Trophoblast cell (in vitro differentiated cells and primary cell): ENCODE results near the gene METTL13.

Source experiments
- DNase-seq, 2 donors: peaks; one replicate each; pipeline ENCODE4 v3.0.0-alpha.2; 2016
- H2AFZ ChIP-seq: 2 replicates; pipeline ENCODE4 v1.6.1; 2013; ENCODE audit warnings: low read length, moderate library complexity, mild to moderate bottlenecking; ENCODE audit not compliant: insufficient read depth, poor library complexity
- H2AK5ac ChIP-seq: 2 replicates; pipeline ENCODE4 v1.6.1; 2013; ENCODE audit warnings: mild to moderate bottlenecking, low read length
- H2BK120ac ChIP-seq: 2 replicates; pipeline ENCODE4 v1.6.1; 2013; ENCODE audit warnings: low read length, mild to moderate bottlenecking, moderate library complexity; ENCODE audit not compliant: insufficient read depth, poor library complexity
- H2BK12ac ChIP-seq: 2 replicates; pipeline ENCODE4 v1.6.1; 2013; ENCODE audit warnings: mild to moderate bottlenecking, low read length, moderate library complexity
- H2BK5ac ChIP-seq: 2 replicates; pipeline ENCODE4 v1.6.1; 2013; ENCODE audit warnings: low read length, low read depth, moderate library complexity, mild to moderate bottlenecking; ENCODE audit not compliant: poor library complexity
- H3K14ac ChIP-seq: 2 replicates; pipeline ENCODE4 v1.6.1; 2013; ENCODE audit warnings: mild to moderate bottlenecking, low read length
- H3K18ac ChIP-seq: 2 replicates; pipeline ENCODE4 v1.6.1; 2013; ENCODE audit warnings: mild to moderate bottlenecking, low read length
- H3K23ac ChIP-seq: 2 replicates; pipeline ENCODE4 v1.6.1; 2013; ENCODE audit warnings: low read length
- H3K27ac ChIP-seq: 2 replicates; pipeline ENCODE4 v1.5.1; 2013; ENCODE audit warnings: low read depth, mild to moderate bottlenecking, inconsistent platforms, low read length, moderate library complexity
- H3K27me3 ChIP-seq: 2 replicates; pipeline ENCODE4 v1.6.1; 2013; ENCODE audit warnings: inconsistent platforms, mild to moderate bottlenecking, low read length, moderate library complexity; ENCODE audit not compliant: insufficient read depth
- H3K36me3 ChIP-seq, 2 experiments: 1 replicate in 1 of 2; 2 replicates in 1 of 2; pipeline ENCODE4 v1.6.1; 2013; ENCODE audit warnings: low read length in 2 of 2, mild to moderate bottlenecking in 2 of 2, moderate library complexity in 1 of 2; ENCODE audit not compliant: insufficient read depth in 2 of 2, control insufficient read depth in 1 of 2
- H3K4ac ChIP-seq: 2 replicates; pipeline ENCODE4 v1.6.1; 2013; ENCODE audit warnings: low read depth, mild to moderate bottlenecking, low read length, moderate library complexity
- H3K4me1 ChIP-seq, 2 experiments: 1 replicate in 1 of 2; 2 replicates in 1 of 2; pipeline ENCODE4 v1.6.1; 2013; ENCODE audit warnings: low read length in 2 of 2, mild to moderate bottlenecking in 2 of 2, moderate library complexity in 1 of 2; ENCODE audit not compliant: insufficient read depth in 2 of 2, control insufficient read depth in 1 of 2
- H3K4me2 ChIP-seq: 2 replicates; pipeline ENCODE4 v1.6.1; 2013; ENCODE audit warnings: inconsistent platforms, mild to moderate bottlenecking, low read length, moderate library complexity
- H3K4me3 ChIP-seq: 2 replicates; pipeline ENCODE4 v1.5.1; 2013; ENCODE audit warnings: mild to moderate bottlenecking, low read depth, low read length, inconsistent platforms
- H3K79me1 ChIP-seq: one replicate; pipeline ENCODE4 v1.6.1; 2013; ENCODE audit warnings: low read length
- H3K79me2 ChIP-seq: 2 replicates; pipeline ENCODE4 v1.6.1; 2013; ENCODE audit warnings: low read length, mild to moderate bottlenecking; ENCODE audit not compliant: control insufficient read depth, insufficient read depth, poor library complexity
- H3K9ac ChIP-seq: 2 replicates; pipeline ENCODE4 v1.6.1; 2013; ENCODE audit warnings: mild to moderate bottlenecking, low read length
- H3K9me3 ChIP-seq: 2 replicates; pipeline ENCODE4 v1.6.1; 2013; ENCODE audit warnings: low read depth, mild to moderate bottlenecking, control low read depth, inconsistent platforms, low read length; ENCODE audit not compliant: insufficient read depth
- H4K12ac ChIP-seq: 2 replicates; pipeline ENCODE4 v1.6.1; 2013; ENCODE audit warnings: low read depth, mild to moderate bottlenecking, low read length, moderate library complexity
- H4K8ac ChIP-seq: 2 replicates; pipeline ENCODE4 v1.6.1; 2013; ENCODE audit warnings: low read depth, mild to moderate bottlenecking, low read length, moderate library complexity
- H4K91ac ChIP-seq: one replicate; pipeline ENCODE4 v1.6.1; 2013; ENCODE audit warnings: low read depth, mild to moderate bottlenecking, low read length, moderate library complexity
- WGBS: extraction: QIAGEN DNeasy Blood & Tissue Kit; methylation state at CpG from one replicate; pipeline ENCODE4 v1.1.7; 2013; ENCODE audit warnings: missing lambda C conversion rate; ENCODE audit not compliant: insufficient read length, insufficient coverage; ENCODE audit errors: extremely low coverage; 5-methylcytosine and 5-hydroxymethylcytosine counted together

METTL13 gene

DNA sequence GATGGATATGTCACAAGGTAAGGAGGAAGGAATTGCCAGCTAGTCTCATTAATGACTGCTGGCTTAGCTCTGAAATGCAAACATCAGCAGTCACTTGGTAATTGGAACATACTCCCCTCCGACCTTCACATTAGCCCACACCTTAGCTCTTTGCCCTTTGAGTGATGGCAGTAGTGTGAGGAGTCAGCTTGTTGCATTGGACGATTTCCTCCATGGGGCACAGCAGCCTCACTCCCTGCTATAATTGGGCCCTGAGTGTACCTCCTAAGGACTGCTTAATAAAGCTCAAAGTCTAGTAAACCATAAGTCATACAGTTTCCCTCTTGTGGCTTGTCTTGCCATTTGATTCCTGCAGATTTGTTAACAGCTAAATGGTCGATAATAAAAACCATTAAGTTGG is 19.4 kb downstream of the METTL13 start:
- Histone ChIP-seq H2BK120ac (no peak overlapping the region), H3K4ac (no peak overlapping the region), H2AK5ac (no peak overlapping the region), H3K27ac (no peak overlapping the region), H2AFZ (no peak overlapping the region), H3K4me3 (no peak overlapping the region), H3K18ac (no peak overlapping the region), H3K36me3 (peaks cover 5 to 13% of the 10 kb centered on the region in 2 experiments), H4K12ac (no peak overlapping the region), H3K79me1 (no peaks in the 10 kb centered on the region), H4K8ac (no peak overlapping the region), H3K27me3 (no peaks in the 10 kb centered on the region), H2BK12ac (no peak overlapping the region), H4K91ac (no peak overlapping the region), H3K14ac (no peak overlapping the region), H3K9ac (no peak overlapping the region), H3K9me3 (no peaks in the 10 kb centered on the region), H3K23ac (no peak overlapping the region), H3K4me2 (no peak overlapping the region), H3K79me2 (no peaks in the 10 kb centered on the region), H2BK5ac (no peak overlapping the region), H3K4me1 (no peaks in the 10 kb centered on the region)
- DNase-seq: no peak
- no CpG with 5 or more reads among the region's 3 CpGs for WGBS

DNA sequence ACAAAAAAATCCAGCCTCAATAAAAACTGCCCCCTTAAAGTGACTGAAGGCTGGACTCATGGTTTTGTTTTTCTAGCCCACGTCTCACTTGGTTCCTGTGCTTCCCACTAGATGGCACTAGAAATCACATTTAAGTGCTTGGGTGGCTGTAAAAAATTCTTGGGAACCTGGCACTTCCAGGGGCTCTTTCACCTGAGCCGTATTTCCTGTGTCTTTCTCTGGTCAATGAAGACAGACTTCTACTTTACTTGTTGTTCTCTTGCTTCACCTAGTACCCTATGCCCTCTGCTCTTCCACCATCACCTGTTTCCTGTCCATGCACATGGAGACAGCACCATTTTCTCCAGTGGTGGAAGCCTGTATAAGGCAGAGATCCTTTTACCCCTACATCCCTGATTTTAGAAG is 20.0 kb downstream of the METTL13 start:
- Histone ChIP-seq H3K4me3 (no peak overlapping the region), H3K79me1 (no peaks in the 10 kb centered on the region), H3K36me3 (peaks cover 3 to 7% of the 10 kb centered on the region in 2 experiments), H3K4me1 (no peaks in the 10 kb centered on the region), H3K4ac (no peak overlapping the region), H3K23ac (no peak overlapping the region), H3K27ac (no peak overlapping the region), H3K9ac (no peak overlapping the region), H3K14ac (no peak overlapping the region), H3K79me2 (no peaks in the 10 kb centered on the region), H2AK5ac (no peak overlapping the region), H4K12ac (no peak overlapping the region), H2BK12ac (no peak overlapping the region), H3K27me3 (no peaks in the 10 kb centered on the region), H2BK5ac (no peak overlapping the region), H4K8ac (no peak overlapping the region), H3K4me2 (no peak overlapping the region), H2AFZ (no peak overlapping the region), H3K9me3 (no peaks in the 10 kb centered on the region), H3K18ac (no peak overlapping the region), H4K91ac (no peak overlapping the region), H2BK120ac (no peak overlapping the region)
- WGBS: no CpG with 5 or more reads among the region's 2 CpGs
- DNase-seq: peak in 1 of 2 donors; percentile 55

DNA sequence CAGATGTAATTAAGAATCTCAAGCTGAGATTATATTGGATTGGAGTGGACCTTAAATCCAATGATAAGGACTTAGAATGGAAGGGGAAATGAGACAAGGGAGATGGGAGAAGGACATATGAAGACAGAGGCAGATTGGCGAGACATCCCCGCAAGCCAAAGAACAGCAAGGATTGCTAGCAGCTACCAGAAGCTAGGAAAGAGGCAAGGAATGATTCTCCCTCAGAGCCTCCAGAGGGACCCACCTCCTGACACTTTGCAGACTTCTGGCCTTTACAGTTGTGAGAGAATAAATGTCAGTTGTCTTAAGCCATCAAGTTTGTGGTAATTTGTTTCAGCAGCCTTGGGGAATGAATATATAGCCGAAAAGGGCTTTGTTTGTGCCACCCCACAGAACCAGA is 20.7 kb downstream of the METTL13 start:
- no CpG with 5 or more reads among the region's 3 CpGs for WGBS
- Histone ChIP-seq H3K18ac (no peak overlapping the region), H3K36me3 (peaks cover 2 to 3% of the 10 kb centered on the region in 2 experiments), H3K4ac (no peak overlapping the region), H3K4me2 (no peak overlapping the region), H4K91ac (no peak overlapping the region), H3K27me3 (no peaks in the 10 kb centered on the region), H2BK120ac (no peak overlapping the region), H3K9ac (no peak overlapping the region), H2AFZ (no peak overlapping the region), H2AK5ac (no peak overlapping the region), H3K79me2 (no peaks in the 10 kb centered on the region), H4K12ac (no peak overlapping the region), H3K27ac (no peak overlapping the region), H3K4me3 (no peak overlapping the region), H3K79me1 (no peaks in the 10 kb centered on the region), H3K9me3 (no peaks in the 10 kb centered on the region), H2BK12ac (no peak overlapping the region), H3K14ac (no peak overlapping the region), H2BK5ac (no peak overlapping the region), H4K8ac (no peak overlapping the region), H3K4me1 (no peaks in the 10 kb centered on the region), H3K23ac (no peak overlapping the region)
- DNase-seq: no peak

DNA sequence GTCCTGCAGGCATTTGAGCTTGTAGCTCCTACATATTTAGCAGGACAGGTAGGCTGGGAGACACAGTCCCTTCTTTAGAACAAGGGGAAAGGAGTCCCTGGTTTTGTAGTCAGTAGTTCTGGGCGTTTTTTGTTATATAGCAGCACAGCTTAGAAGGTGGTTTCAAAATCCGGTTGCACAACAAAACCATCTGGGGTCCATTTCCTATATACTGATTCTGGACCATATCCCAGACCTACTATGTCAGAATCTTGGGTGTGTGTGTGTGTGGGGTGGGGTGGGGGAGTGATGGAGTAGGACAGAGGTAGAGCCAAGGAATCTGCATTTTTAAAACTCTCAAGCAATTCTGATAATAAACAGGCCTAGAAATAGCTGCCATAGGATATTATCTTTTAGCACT is 21.6 kb downstream of the METTL13 start:
- Histone ChIP-seq H2BK12ac (no peak overlapping the region), H3K79me2 (no peaks in the 10 kb centered on the region), H3K36me3 (peaks cover under 1 to 3% of the 10 kb centered on the region in 2 experiments), H3K23ac (no peak overlapping the region), H2AFZ (no peak overlapping the region), H2BK5ac (no peak overlapping the region), H3K27ac (no peak overlapping the region), H3K79me1 (no peaks in the 10 kb centered on the region), H4K12ac (no peak overlapping the region), H3K4ac (no peak overlapping the region), H3K9ac (no peak overlapping the region), H3K9me3 (no peaks in the 10 kb centered on the region), H4K8ac (no peak overlapping the region), H3K4me1 (no peaks in the 10 kb centered on the region), H3K14ac (no peak overlapping the region), H4K91ac (no peak overlapping the region), H3K27me3 (no peaks in the 10 kb centered on the region), H3K4me3 (no peak overlapping the region), H3K4me2 (no peak overlapping the region), H3K18ac (no peak overlapping the region), H2AK5ac (no peak overlapping the region), H2BK120ac (no peak overlapping the region)
- WGBS: no CpG with 5 or more reads among the region's 2 CpGs
- no peak for DNase-seq
